ENCODE measurements around the gene HIVEP3. TPM values are rescaled to one million over a fixed set of nuclear protein-coding genes. Genes with fewer than 3 reads are reported as not detected.
A peak's percentile ranks its signal among the peaks of the same experiment; 100 is the strongest.

Gene HIVEP3
- total RNA-seq, 1 experiment from 2014 or later = 1.4 TPM

DNA sequence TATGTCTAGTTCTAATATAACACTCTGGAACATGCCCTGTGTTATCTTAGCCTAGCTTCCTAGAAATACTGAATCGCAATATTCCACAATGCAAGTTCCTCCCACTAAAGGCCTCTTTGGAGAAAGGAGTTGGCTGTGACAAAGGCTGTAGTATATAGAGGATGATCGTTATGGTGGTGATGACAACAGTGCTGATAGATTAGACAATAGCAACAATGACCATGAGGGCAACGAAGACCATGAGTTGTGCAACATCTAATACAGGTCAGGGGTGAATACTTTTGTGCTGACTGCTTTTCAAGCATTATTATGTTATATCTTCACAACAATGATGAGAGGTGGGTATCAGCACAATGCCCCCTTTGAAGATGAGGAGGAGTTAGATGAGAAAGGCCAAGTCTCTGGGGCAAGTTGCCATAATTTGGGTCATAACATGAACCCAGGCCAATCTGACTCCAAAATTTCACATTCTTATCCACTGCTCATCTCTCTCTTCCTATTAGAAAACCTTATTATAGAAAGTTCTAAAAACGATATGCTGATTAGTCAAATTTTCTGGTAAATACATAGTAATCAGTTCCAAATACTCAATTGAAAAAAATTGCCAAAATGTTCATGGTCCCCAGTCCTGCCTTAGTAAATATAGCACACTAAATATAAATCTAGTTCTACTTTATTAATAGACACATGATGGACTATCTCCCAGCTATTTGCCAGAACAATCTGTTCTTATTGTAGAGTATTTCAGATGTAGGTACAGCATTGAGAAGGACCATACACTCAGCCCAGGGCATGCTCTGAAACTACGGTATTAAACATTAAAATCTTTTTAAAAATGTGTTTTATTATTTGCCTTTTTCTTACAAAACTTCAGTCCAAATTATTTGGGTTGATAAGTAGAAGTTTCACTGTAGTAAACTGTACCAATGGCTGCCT is 37.5 kb downstream of the HIVEP3 start:
- no peak for DNase-seq (ENCODE audit: low read depth)
- in situ Hi-C loops (cut with HindIII; ENCODE audit: low pct_unique_long_range_greater_than_20kb, low sequenced_read_pairs) = no loop called here

DNA sequence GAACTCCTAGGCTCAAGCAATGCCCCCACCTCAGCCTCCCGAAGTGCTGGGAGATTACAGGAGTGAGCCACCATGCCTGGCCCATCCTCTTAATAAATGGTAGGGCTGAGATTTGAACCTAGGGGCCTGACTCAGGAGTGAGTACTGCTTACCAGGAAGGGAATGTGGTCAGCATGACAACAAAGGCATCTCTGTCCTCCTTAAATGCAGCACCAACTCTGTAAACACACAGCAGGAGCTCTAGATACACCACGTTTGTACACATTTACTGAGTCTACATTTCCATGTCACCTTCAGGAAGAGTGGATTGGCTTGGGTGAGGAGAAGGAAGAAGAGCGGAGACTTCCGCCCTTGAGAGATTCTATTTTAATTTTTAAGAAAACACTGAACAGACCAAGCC is 38.5 kb downstream of the HIVEP3 start:
- in situ Hi-C loops (cut with HindIII; ENCODE audit: low pct_unique_long_range_greater_than_20kb, low sequenced_read_pairs) = no loop called here
- DNase-seq (ENCODE audit: low read depth) = no peak

DNA sequence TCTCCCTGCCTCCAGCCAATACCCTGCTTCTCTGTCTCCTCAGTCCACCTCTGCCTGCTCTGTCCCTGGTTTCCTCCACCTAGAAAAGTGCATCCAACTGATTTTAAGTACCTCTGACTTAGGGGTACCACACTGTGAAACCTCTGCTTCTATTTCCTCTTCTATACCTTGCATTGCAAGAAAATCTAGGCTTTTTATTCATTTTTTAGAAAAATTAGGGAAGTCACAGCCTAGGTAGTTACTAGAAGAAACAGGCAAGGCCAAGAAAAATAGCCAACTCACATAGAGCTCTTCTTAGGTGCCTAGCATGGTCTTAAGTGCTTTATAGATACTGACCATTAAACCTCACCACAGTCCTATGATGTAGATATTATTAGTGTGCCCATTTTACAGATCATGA is 39.1 kb downstream of the HIVEP3 start:
- DNase-seq (ENCODE audit: low read depth) = no peak
- in situ Hi-C loops (cut with HindIII; ENCODE audit: low pct_unique_long_range_greater_than_20kb, low sequenced_read_pairs) = no loop called here

- in situ Hi-C loops (cut with HindIII; ENCODE audit: low pct_unique_long_range_greater_than_20kb, low sequenced_read_pairs) = no loop called here
- no peak for DNase-seq (ENCODE audit: low read depth)
These were observed 39.8 kb downstream of the HIVEP3 start for GRCh38 chr1:41878911-41879310.

GRCh38 chr1:41878495-41878894 is 40.2 kb downstream of the HIVEP3 start:
- in situ Hi-C loops (cut with HindIII; ENCODE audit: low pct_unique_long_range_greater_than_20kb, low sequenced_read_pairs) = no loop called here
- no peak for DNase-seq (ENCODE audit: low read depth)

DNA sequence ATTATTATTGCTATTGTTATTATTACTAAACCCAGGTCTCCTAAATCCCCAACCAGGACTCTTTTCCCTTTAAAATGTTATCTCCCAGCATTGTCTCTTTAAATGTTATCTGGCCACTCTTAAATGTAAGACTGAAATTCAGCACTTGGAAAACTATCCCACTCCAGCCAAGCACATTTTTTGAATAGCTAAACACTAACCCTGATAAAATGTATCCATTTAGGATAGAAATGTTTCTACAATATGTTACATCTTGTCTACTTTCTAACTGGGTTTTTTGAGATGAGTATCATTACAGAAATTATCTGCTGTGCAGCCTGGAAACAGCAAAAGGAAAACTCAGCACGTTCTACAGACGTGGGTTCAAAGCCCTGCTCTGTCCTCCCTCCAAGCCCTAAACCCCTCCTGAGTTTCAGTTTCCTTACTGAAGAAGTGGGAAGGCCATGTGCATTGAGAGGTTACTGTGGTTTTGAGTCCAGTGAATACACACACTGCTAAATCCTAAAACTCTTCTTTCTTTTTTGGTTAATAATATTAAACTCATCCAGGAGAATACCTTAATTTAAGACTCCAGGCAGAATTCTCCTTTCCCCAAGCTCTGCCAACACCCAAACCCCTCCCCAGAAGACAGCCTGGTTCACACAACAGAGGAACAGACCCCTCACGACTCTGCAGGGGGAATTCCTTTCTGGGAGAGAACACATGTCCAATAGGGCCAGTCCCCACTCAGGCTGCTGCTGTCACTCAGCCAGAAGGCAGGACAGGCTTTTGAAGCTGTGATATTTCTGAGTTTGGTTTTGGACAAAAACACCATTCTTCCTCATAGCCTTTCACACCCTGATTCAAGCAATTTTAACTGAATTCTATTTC is 41.9 kb downstream of the HIVEP3 start:
- in situ Hi-C loops (cut with HindIII; ENCODE audit: low pct_unique_long_range_greater_than_20kb, low sequenced_read_pairs) = no loop called here
- no peak for DNase-seq (ENCODE audit: low read depth)

DNA sequence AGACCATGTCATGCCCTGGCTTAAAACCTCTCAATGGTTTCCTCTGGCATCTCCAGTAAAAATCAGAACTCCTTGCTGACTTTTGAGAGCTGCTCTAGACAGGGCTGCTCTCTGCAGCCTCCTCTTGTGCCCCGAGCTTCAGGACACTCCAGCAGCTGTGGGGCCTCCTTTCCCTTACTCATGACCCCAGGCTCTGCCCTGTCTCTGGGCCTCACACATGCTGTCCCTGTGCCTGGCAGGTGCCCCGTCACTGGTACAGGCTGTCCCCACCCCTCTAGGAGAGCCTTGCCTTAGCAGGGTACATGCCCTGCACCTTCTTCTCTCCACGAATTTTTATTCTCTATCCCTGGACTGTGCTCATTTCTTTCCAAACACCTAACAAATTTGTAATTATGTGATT is 43.2 kb downstream of the HIVEP3 start:
- in situ Hi-C loops (cut with HindIII; ENCODE audit: low pct_unique_long_range_greater_than_20kb, low sequenced_read_pairs) = no loop called here
- no peak for DNase-seq (ENCODE audit: low read depth)

- in situ Hi-C loops (cut with HindIII; ENCODE audit: low pct_unique_long_range_greater_than_20kb, low sequenced_read_pairs) = no loop called here
- DNase-seq (ENCODE audit: low read depth) = no peak
These were observed 43.8 kb downstream of the HIVEP3 start for GRCh38 chr1:41874903-41875411.

- DNase-seq (ENCODE audit: low read depth) = no peak
- in situ Hi-C loops (cut with HindIII; ENCODE audit: low pct_unique_long_range_greater_than_20kb, low sequenced_read_pairs) = no loop called here
These were observed 44.5 kb downstream of the HIVEP3 start for GRCh38 chr1:41874151-41874719.

DNA sequence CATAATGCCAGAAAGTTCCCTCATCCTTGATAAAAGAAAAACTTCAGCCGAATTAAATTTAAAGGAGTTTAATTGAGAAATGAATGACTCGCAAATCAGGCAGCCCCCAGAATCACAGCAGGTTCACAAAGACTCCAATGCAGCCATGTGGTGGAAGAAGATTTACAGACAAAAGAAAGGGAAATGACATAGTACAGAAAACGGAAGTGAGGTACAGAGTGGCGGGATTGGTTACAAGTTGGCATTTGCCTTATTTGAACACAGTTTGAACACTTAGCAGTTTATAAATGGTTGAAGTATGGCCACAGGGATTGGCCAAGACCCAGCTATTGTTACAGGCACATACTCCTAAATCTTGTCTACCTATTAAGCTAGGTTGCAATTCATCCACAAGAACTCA is 46.6 kb downstream of the HIVEP3 start:
- no peak for DNase-seq (ENCODE audit: low read depth)
- in situ Hi-C loops (cut with HindIII; ENCODE audit: low pct_unique_long_range_greater_than_20kb, low sequenced_read_pairs) = no loop called here

DNA sequence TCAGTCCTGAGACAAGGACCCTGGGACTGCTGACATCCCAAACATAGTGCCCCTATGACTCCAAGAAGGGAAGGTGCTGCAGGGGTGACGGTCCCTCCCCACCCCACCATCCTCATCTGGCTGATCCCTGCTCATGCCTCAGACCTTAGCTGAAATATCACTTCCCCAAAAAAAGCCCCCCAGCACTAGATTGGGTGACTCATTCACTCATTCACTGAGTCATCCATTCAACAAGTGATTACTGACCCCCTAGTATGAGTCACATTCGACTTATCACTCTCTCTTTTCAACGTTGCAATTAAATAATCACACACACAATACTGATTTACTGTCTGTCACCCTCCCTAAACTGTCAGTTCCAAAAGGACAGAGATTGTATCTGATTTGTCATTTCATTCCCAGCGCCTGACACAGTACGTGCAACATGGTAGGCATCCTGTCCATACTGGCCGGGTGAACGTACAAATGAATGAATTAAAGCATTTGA is 48.6 kb downstream of the HIVEP3 start:
- in situ Hi-C loops (cut with HindIII; ENCODE audit: low pct_unique_long_range_greater_than_20kb, low sequenced_read_pairs) = no loop called here
- DNase-seq (ENCODE audit: low read depth) = peak; percentile 67

GRCh38 chr1:41868241-41868998 is 50.3 kb downstream of the HIVEP3 start:
- in situ Hi-C loops (cut with HindIII; ENCODE audit: low pct_unique_long_range_greater_than_20kb, low sequenced_read_pairs) = no loop called here
- DNase-seq (ENCODE audit: low read depth) = no peak

- DNase-seq (ENCODE audit: low read depth) = no peak
- in situ Hi-C loops (cut with HindIII; ENCODE audit: low pct_unique_long_range_greater_than_20kb, low sequenced_read_pairs) = no loop called here
These were observed 52.4 kb downstream of the HIVEP3 start for GRCh38 chr1:41866285-41866684.

DNA sequence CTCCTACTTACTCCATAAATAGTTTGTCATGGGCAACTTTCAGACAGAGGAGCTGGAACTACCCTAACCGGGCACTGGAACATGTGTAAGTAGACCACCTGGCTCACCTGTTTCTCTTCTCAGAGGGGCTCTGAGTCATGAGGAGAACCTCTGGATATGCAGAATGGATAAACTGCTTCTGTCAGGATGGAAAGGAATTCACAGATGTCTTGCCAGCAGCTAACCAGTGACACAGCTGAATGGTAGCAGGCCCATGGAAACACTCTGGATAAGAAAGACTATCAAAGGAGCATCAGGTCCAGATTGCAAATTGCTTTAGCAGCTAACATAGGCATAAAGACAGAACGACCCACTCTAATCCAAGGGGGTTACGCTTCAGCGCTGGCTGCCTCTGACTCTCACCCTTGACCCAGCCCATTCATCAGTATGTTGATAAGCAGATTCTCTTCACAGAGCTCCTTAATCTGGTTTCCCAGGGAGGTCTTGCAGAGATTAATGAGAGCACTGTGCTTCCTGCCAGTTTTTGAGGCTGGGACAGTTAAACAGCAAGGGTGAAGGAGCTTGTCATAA is 54.2 kb downstream of the HIVEP3 start:
- in situ Hi-C loops (cut with HindIII; ENCODE audit: low pct_unique_long_range_greater_than_20kb, low sequenced_read_pairs) = no loop called here

GRCh38 chr1:41863718-41864117 is 55.0 kb downstream of the HIVEP3 start:
- in situ Hi-C loops (cut with HindIII; ENCODE audit: low pct_unique_long_range_greater_than_20kb, low sequenced_read_pairs) = no loop called here
- DNase-seq (ENCODE audit: low read depth) = no peak

More for the DNA sequence above, 54.2 kb downstream of the HIVEP3 start:
- no peak for DNase-seq (ENCODE audit: low read depth)

DNA sequence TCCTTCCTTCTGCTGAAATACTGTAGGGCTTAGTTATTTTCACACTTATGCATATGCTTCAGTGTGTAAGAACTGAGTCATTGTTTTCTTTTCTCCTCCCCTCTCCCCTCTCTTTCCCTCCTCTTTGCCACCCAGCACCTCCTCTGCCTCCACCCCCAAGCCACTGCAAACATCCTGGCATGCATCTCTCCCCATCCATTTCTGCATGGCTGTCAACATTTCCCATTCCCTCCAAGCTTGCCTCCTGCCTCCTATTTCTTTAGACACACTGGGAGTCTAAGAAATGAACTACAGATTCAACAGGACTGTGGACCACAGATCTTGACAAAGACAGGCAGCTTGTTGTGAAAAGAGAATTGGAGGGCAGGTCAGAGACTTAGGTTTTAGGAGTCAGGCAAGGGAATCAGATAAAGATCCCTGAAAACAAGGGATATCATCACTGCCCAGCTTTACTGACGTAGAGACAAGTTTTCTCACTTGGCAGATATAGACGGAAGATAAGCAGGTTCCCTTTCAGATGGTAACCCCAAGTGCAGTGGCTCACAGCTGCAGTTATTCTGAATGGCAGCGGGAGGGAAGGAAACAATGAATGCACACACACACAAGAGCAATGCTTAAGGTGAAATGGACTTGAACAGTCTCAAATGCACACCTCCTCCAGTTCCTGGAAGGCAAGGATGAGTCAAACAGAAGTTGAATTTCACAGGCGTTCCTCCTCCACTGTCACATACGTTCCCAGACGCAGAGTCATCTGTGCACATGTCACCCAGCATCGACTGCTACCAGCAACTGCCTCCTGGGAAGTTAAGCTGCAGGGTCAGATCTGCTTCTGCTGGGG is 56.1 kb downstream of the HIVEP3 start:
- DNase-seq (ENCODE audit: low read depth) = peak; percentile 86
- in situ Hi-C loops (cut with HindIII; ENCODE audit: low pct_unique_long_range_greater_than_20kb, low sequenced_read_pairs) = no loop called here
